Body of pancreas (tissue), 4 donors: ENCODE measurements around the gene CISH. TPM values are rescaled to one million over a fixed set of nuclear protein-coding genes. Genes with fewer than 3 reads are reported as not detected.

ENCODE experiments used
- ATAC-seq: fragments of 150-250 bp; one replicate; pipeline ENCODE4 v1.9.1; 2016
- DNase-seq, 4 donors: peaks; one replicate each; pipeline ENCODE4 v3.0.0-alpha.2; 2019
- H3K27ac ChIP-seq, 4 donors: fragments of 200-600 bp; sonication (generic); 1 replicate in 3 of 4; 2 replicates in 1 of 4; pipeline versions ENCODE4 v1.5.1 to v1.6.1; 2016 to 2019; ENCODE audit warnings: mild to moderate bottlenecking in 1 of 4, mixed read lengths in 1 of 4, moderate library complexity in 1 of 4
- H3K27me3 ChIP-seq, 2 donors: fragments of 200-600 bp; sonication (generic); one replicate each; pipeline ENCODE4 v1.6.0; 2016; ENCODE audit warnings: mild to moderate bottlenecking in 1 of 2
- H3K36me3 ChIP-seq, 2 donors: fragments of 200-600 bp; sonication (generic); replicated peaks in 1 of 2; 2 replicates each; pipeline ENCODE4 v1.5.1; 2016; ENCODE audit warnings: low read depth in 2 of 2; ENCODE audit not compliant: insufficient read depth in 1 of 2
- H3K4me1 ChIP-seq: fragments of 200-600 bp; sonication (generic); one replicate; pipeline ENCODE4 v1.6.0; 2016
- H3K4me3 ChIP-seq, 2 donors: fragments of 200-600 bp; sonication (generic); 1 replicate in 1 of 2; 2 replicates in 1 of 2; pipeline ENCODE4 v1.5.1; 2016 to 2019
- H3K9me3 ChIP-seq, 3 donors: fragments of 200-600 bp; sonication (generic); 1 replicate in 2 of 3; 2 replicates in 1 of 3; pipeline ENCODE4 v1.5.1; 2016
- CTCF ChIP-seq, 7 experiments: fragments of 450-650 bp in 4 of 7; fragments of 200-600 bp in 3 of 7; sonication (generic) in 3 of 7; IDR thresholded peaks; one replicate each; pipeline ENCODE4 v1.5.1; 2016 to 2019; ENCODE audit warnings: antibody characterized with exemption in 7 of 7
- POLR2A ChIP-seq, 3 donors: fragments of 450-650 bp; IDR thresholded peaks; one replicate each; pipeline ENCODE4 v1.6.1; 2016; ENCODE audit warnings: antibody characterized with exemption in 3 of 3, mild to moderate bottlenecking in 2 of 3
- WGBS, 2 donors: methylation state at CpG; one replicate each; pipeline ENCODE4 v1.1.5; 2017; 5-methylcytosine and 5-hydroxymethylcytosine counted together
- intact Hi-C: fragments of 100-400 bp; cut with DNase I; formaldehyde crosslinking; loops from one replicate; pipeline ENCODE4 v1.15.1; 2023
- total RNA-seq, 2 donors: library from RNA; depleted of rRNA; stranded (reverse); fragments of >200 nt; gene quantifications; one replicate each; pipeline ENCODE4 v1.1.0, GENCODE V29; 2016

The CISH gene
- total RNA-seq, 2 donors from 2014 or later: 4.9 to 19.8 TPM

- TF ChIP-seq POLR2A (IDR thresholded peaks at IDR 0.05) (no peak), CTCF (IDR thresholded peaks at IDR 0.05) (no peak)
- no peak overlapping the region for H3K4me3 ChIP-seq
- H3K27ac ChIP-seq: no peak overlapping the region
- ATAC-seq (no peak), DNase-seq (no peak)
- no peaks in the 10 kb centered on the region for H3K9me3 ChIP-seq
- peaks cover 0 to 9% of the 10 kb centered on the region in 2 donors for H3K36me3 ChIP-seq
- no peaks in the 10 kb centered on the region for H3K4me1 ChIP-seq
- intact Hi-C loops: no loop called here
- 94 to 95% methylated on average over 2 of the region's 2 CpGs for WGBS, 2 donors
- no peaks in the 10 kb centered on the region for H3K27me3 ChIP-seq
Measured at GRCh38 chr3:50648944-50649343, 37.4 kb upstream of the CISH start.

- WGBS, 2 donors: 59 to 92% methylated on average over 4 to 6 of the region's 6 CpGs
- DNase-seq (no peak), ATAC-seq (no peak)
Measured at GRCh38 chr3:50648313-50648712, 36.7 kb upstream of the CISH start.

GRCh38 chr3:50645378-50645777 is 33.8 kb upstream of the CISH start:
- ATAC-seq (no peak), DNase-seq (no peak)
- TF ChIP-seq CTCF (IDR thresholded peaks at IDR 0.05) (no peak), POLR2A (IDR thresholded peaks at IDR 0.05) (no peak)
- intact Hi-C loops: no loop called here
- Histone ChIP-seq H3K4me1 (no peaks in the 10 kb centered on the region), H3K27me3 (no peaks in the 10 kb centered on the region), H3K27ac (no peak overlapping the region), H3K36me3 (peaks cover 0 to 18% of the 10 kb centered on the region in 2 donors), H3K4me3 (no peak overlapping the region), H3K9me3 (no peaks in the 10 kb centered on the region)
- WGBS, 2 donors: 82 to 87% methylated on average over 2 of the region's 2 CpGs

More at GRCh38 chr3:50648313-50648712, 36.7 kb upstream of the CISH start:
- TF ChIP-seq CTCF (IDR thresholded peaks at IDR 0.05): no peak
- TF ChIP-seq POLR2A (IDR thresholded peaks at IDR 0.05): no peak
- Histone ChIP-seq H3K27ac (no peak overlapping the region), H3K9me3 (no peaks in the 10 kb centered on the region), H3K36me3 (peaks cover 0 to 9% of the 10 kb centered on the region in 2 donors), H3K4me3 (no peak overlapping the region), H3K4me1 (no peaks in the 10 kb centered on the region), H3K27me3 (no peaks in the 10 kb centered on the region)
- intact Hi-C loops: no loop called here

- peaks cover 0 to 18% of the 10 kb centered on the region in 2 donors for H3K36me3 ChIP-seq
- H3K27ac ChIP-seq: no peak overlapping the region
- intact Hi-C loops: no loop called here
- TF ChIP-seq POLR2A (IDR thresholded peaks at IDR 0.05): no peak
- TF ChIP-seq CTCF (IDR thresholded peaks at IDR 0.05): no peak
- H3K9me3 ChIP-seq: no peaks in the 10 kb centered on the region
- ATAC-seq (no peak), DNase-seq (no peak)
- 71 to 76% methylated on average over 6 to 7 of the region's 7 CpGs for WGBS, 2 donors
- no peaks in the 10 kb centered on the region for H3K4me1 ChIP-seq
- H3K4me3 ChIP-seq: no peak overlapping the region
- no peaks in the 10 kb centered on the region for H3K27me3 ChIP-seq
Measured at GRCh38 chr3:50644561-50644960, 33.0 kb upstream of the CISH start.

- no peaks in the 10 kb centered on the region for H3K4me1 ChIP-seq
- no peak overlapping the region for H3K27ac ChIP-seq
- no peaks in the 10 kb centered on the region for H3K9me3 ChIP-seq
- peaks cover 0 to 18% of the 10 kb centered on the region in 2 donors for H3K36me3 ChIP-seq
- no peak overlapping the region for H3K4me3 ChIP-seq
- intact Hi-C loops: no loop called here
- DNase-seq (no peak), ATAC-seq (no peak)
- no peaks in the 10 kb centered on the region for H3K27me3 ChIP-seq
- WGBS, 2 donors: 95 to 100% methylated on average over 1 of the region's 1 CpG
- no peak for TF ChIP-seq POLR2A (IDR thresholded peaks at IDR 0.05)
Measured at GRCh38 chr3:50642382-50642781, 30.8 kb upstream of the CISH start.
